Right lobe of liver (tissue), 6 donors: ENCODE data around the gene DMWD. TPM values are rescaled to one million over a fixed set of nuclear protein-coding genes. Genes with fewer than 3 reads are reported as not detected.

Source experiments
- ATAC-seq, 4 donors: fragments of 200-7000 bp; cut with Tn5 transposase; one replicate each; pipeline ENCODE4 v1.9.1; 2020; ENCODE audit warnings: mild to moderate bottlenecking in 4 of 4, moderate library complexity in 4 of 4
- DNase-seq, 3 donors: peaks; one replicate each; pipeline ENCODE4 v3.0.0-alpha.2; 2020
- H3K27ac ChIP-seq, 3 donors: fragments of 200-600 bp; one replicate each; pipeline ENCODE4 v1.8.0; 2022
- H3K27me3 ChIP-seq, 2 donors: fragments of 200-600 bp; one replicate each; pipeline ENCODE4 v1.8.0; 2022
- H3K36me3 ChIP-seq, 4 donors: fragments of 200-600 bp; sonication (generic) in 1 of 4; one replicate each; pipeline versions ENCODE4 v1.5.1 to v1.8.0; 2017 to 2022; ENCODE audit warnings: control low read depth in 1 of 4
- H3K4me1 ChIP-seq, 4 donors: fragments of 200-600 bp; sonication (generic) in 1 of 4; one replicate each; pipeline versions ENCODE4 v1.5.1 to v1.8.0; 2017 to 2022; ENCODE audit warnings: control low read depth in 1 of 4
- H3K4me3 ChIP-seq, 3 donors: fragments of 200-600 bp; one replicate each; pipeline ENCODE4 v1.8.0; 2022
- H3K9me3 ChIP-seq, 4 donors: fragments of 200-600 bp; sonication (generic) in 1 of 4; one replicate each; pipeline versions ENCODE4 v1.5.1 to v1.8.0; 2017 to 2022; ENCODE audit warnings: control low read depth in 1 of 4
- CTCF ChIP-seq, 4 donors: fragments of 200-600 bp in 3 of 4; fragments of 450-650 bp in 1 of 4; IDR thresholded peaks; one replicate each; pipeline versions ENCODE4 v1.5.1 to v1.8.0; 2016 to 2022; ENCODE audit warnings: antibody characterized with exemption in 4 of 4, mild to moderate bottlenecking in 2 of 4
- POLR2A ChIP-seq: fragments of 450-650 bp; IDR thresholded peaks from one replicate; pipeline ENCODE4 v1.6.1; 2017; ENCODE audit warnings: antibody characterized with exemption, mild to moderate bottlenecking
- WGBS: methylation state at CpG from one replicate; pipeline ENCODE4 v1.1.6; 2018; ENCODE audit warnings: low coverage, low lambda C conversion rate; ENCODE audit not compliant: insufficient coverage; ENCODE audit errors: missing lambda C conversion rate; 5-methylcytosine and 5-hydroxymethylcytosine counted together
- intact Hi-C, 2 donors: fragments of 100-400 bp; cut with DNase I; formaldehyde crosslinking; loops; one replicate each; pipeline versions ENCODE4 v1.11.2 to v1.14.1; 2022
- total RNA-seq, 6 experiments: library from RNA; depleted of rRNA in 2 of 6; stranded (reverse); fragments of >200 nt in 2 of 6; fragmentation: NEBNext Ultra II Directional in 3 of 6; extraction: Animal tissue kit (Norgen Biotek cat#: 25700) in 3 of 6; gene quantifications; one replicate each; pipeline versions ENCODE4 v1.1.0 to v1.2.4, GENCODE V29; 2016 to 2023
- donor health status: DM: no; HTN: yes; CAD: no.
- donor health status: DM: no; HTN: no; CAD: no.
- donor health status: DM: no; HTN: no; CAD: no.
- donor health status: DM: no; HTN: yes; CAD: no.
- donor health status: DM: no; HTN: yes; CAD: no.

DMWD gene
- total RNA-seq, 6 experiments from 2014 or later = 8.3 to 14.3 (median 11.9) TPM

GRCh38 chr19:45739498-45740439 lies 52.9 kb downstream of the DMWD start:
- TF ChIP-seq POLR2A = no peak
- no peak for TF ChIP-seq CTCF (IDR thresholded peaks at IDR 0.05)
- no peak overlapping the region for H3K27ac ChIP-seq
- intact Hi-C loops = no loop called here
- H3K4me3 ChIP-seq = no peak overlapping the region
- H3K9me3 ChIP-seq = no peaks in the 10 kb centered on the region
- H3K36me3 ChIP-seq = no peaks in the 10 kb centered on the region
- no peaks in the 10 kb centered on the region for H3K4me1 ChIP-seq
- no peaks in the 10 kb centered on the region for H3K27me3 ChIP-seq
- WGBS = 71% methylated on average over 10 of the region's 10 CpGs
- ATAC-seq = no peak
- no peak for DNase-seq

GRCh38 chr19:45733160-45733810 lies 59.4 kb downstream of the DMWD start, which contains the start of gene MEIOSIN:
TSS of gene MEIOSIN (plus strand) at chr19:45733439. CDS start at chr19:45735377, 1,938 bp downstream.
- no peak within 1 kb of the TSS for H3K27ac ChIP-seq
- intact Hi-C loops = no loop called here
- DNase-seq = no peak
- 94% methylated on average over 22 of the region's 59 CpGs for WGBS
- peaks cover 0 to 12% (median 5%) of the 10 kb centered on the region in 4 donors for H3K4me1 ChIP-seq
- ATAC-seq = no peak
- H3K4me3 ChIP-seq = no peak within 1 kb of the TSS
- TF ChIP-seq POLR2A (no peak), CTCF (IDR thresholded peaks at IDR 0.05) (no peak)
- H3K36me3 ChIP-seq = no peaks in the 10 kb centered on the region
- no peaks in the 10 kb centered on the region for H3K9me3 ChIP-seq
- no peaks in the 10 kb centered on the region for H3K27me3 ChIP-seq

Other genes with a start within 250 kb of the DMWD start
- 10 to 100 TPM in 2 of 6 experiments, 1 to 10 TPM in 4; 6.7 to 18.1 (median 8.1) TPM for gene OPA3, start 208.0 kb downstream of the DMWD start, total RNA-seq
- 1 to 10 TPM in 4 of 6 experiments, under 1 TPM in 2; 0.83 to 3.1 (median 1.3) TPM for gene GPR4, start 190.6 kb downstream of the DMWD start, total RNA-seq
- 10 to 100 TPM; 12.6 to 19.7 (median 13.8) TPM for gene EML2, start 153.4 kb downstream of the DMWD start, total RNA-seq
- under 1 TPM in 4 of 6 experiments, not detected in 2; 0.07 to 0.23 (median 0.18) TPM for gene GIPR, start 124.6 kb downstream of the DMWD start, total RNA-seq
- 10 to 100 TPM; 79.7 to 92.5 (median 88.2) TPM for gene SNRPD2, start 100.9 kb downstream of the DMWD start, total RNA-seq
- 1 to 10 TPM; 4.4 to 6.9 (median 5.9) TPM for gene QPCTL, start 100.2 kb downstream of the DMWD start, total RNA-seq
- gene FBXO46, start 61.9 kb downstream of the DMWD start, total RNA-seq = 10 to 100 TPM in 1 of 6 experiments, 1 to 10 TPM in 5; 5.6 to 12.4 (median 7.4) TPM
- gene MEIOSIN, start 59.4 kb downstream of the DMWD start, total RNA-seq = under 1 TPM in 1 of 6 experiments, not detected in 5; 0.24 TPM
- 10 to 100 TPM in 3 of 6 experiments, 1 to 10 TPM in 3; 7.8 to 11.6 (median 9.5) TPM for gene SIX5, start 23.6 kb downstream of the DMWD start, total RNA-seq
- gene DMPK, start 10.4 kb downstream of the DMWD start, total RNA-seq = 10 to 100 TPM in 1 of 6 experiments, 1 to 10 TPM in 5; 4.3 to 14.9 (median 8.7) TPM
- not detected for gene RSPH6A, start 22.5 kb upstream of the DMWD start, total RNA-seq
- gene SYMPK, start 70.3 kb upstream of the DMWD start, total RNA-seq = 10 to 100 TPM; 31.1 to 50.1 (median 42.0) TPM
- 10 to 100 TPM; 18.2 to 36.1 (median 25.3) TPM for gene FOXA3, start 71.5 kb upstream of the DMWD start, total RNA-seq
- 10 to 100 TPM; 12.8 to 21.5 (median 15.5) TPM for gene IRF2BP1, start 93.3 kb upstream of the DMWD start, total RNA-seq
- 1 to 10 TPM; 2.5 to 5.2 (median 3.9) TPM for gene MYPOP, start 109.8 kb upstream of the DMWD start, total RNA-seq
- not detected for gene NANOS2, start 121.9 kb upstream of the DMWD start, total RNA-seq
- gene NOVA2, start 181.0 kb upstream of the DMWD start, total RNA-seq = 1 to 10 TPM in 2 of 6 experiments, under 1 TPM in 4; 0.66 to 2.5 (median 0.85) TPM
- gene CCDC61, start 202.6 kb upstream of the DMWD start, total RNA-seq = 1 to 10 TPM; 5.8 to 9.7 (median 8.1) TPM
- gene PGLYRP1, start 230.2 kb upstream of the DMWD start, total RNA-seq = 1 to 10 TPM in 1 of 6 experiments, under 1 TPM in 1, not detected in 4; 0.86 to 1.1 TPM
- gene IGFL4, start 248.2 kb upstream of the DMWD start, total RNA-seq = not detected